Keratinocyte (primary cell): Measurements from ENCODE around the gene LHPP. TPM values are rescaled to one million over a fixed set of nuclear protein-coding genes. Genes with fewer than 3 reads are reported as not detected.

ENCODE experiments used
- DNase-seq: peaks from one replicate; pipeline ENCODE4 v3.0.0-alpha.2; 2011; ENCODE audit warnings: low read depth, missing footprints, low spot score
- FAIRE-seq: peaks from 2 replicates; lab custom pipeline; 2011; peaks lifted over from hg19 to GRCh38; lab: Jason Lieb, UNC
- H2AFZ ChIP-seq: 2 replicates; pipeline ENCODE4 v1.6.0; 2012; ENCODE audit warnings: low read length, control low read depth, inconsistent platforms; ENCODE audit not compliant: control insufficient read depth
- H3K27ac ChIP-seq: 2 replicates; pipeline ENCODE4 v1.5.1; 2011; ENCODE audit warnings: low read length; ENCODE audit not compliant: control insufficient read depth, insufficient read depth
- H3K27me3 ChIP-seq: 3 replicates; pipeline ENCODE4 v1.6.0; 2011; ENCODE audit warnings: low read length; ENCODE audit not compliant: control insufficient read depth, insufficient read depth; ENCODE audit errors: extremely low read depth
- H3K36me3 ChIP-seq, 2 experiments: 2 replicates in 1 of 2; 3 replicates in 1 of 2; pipeline ENCODE4 v1.5.1; 2011; ENCODE audit warnings: low read length in 2 of 2, mild to moderate bottlenecking in 1 of 2; ENCODE audit not compliant: control insufficient read depth in 2 of 2, insufficient read depth in 2 of 2; ENCODE audit errors: extremely low read depth in 1 of 2
- H3K4me1 ChIP-seq: 3 replicates; pipeline ENCODE4 v1.5.1; 2011; ENCODE audit warnings: low read length; ENCODE audit not compliant: control insufficient read depth, insufficient read depth; ENCODE audit errors: extremely low read depth
- H3K4me2 ChIP-seq: 3 replicates; pipeline ENCODE4 v1.6.0; 2011; ENCODE audit warnings: low read depth, low read length; ENCODE audit not compliant: control insufficient read depth, insufficient read depth; ENCODE audit errors: extremely low read depth
- H3K4me3 ChIP-seq, 3 experiments: fragments of 200-600 bp in 1 of 3; sonication (generic) in 1 of 3; 2 replicates in 2 of 3; 3 replicates in 1 of 3; pipeline ENCODE4 v1.5.1; 2011 to 2016; ENCODE audit warnings: low read length in 3 of 3, mild to moderate bottlenecking in 3 of 3, control low read depth in 2 of 3, inconsistent platforms in 1 of 3, low read depth in 1 of 3, mixed read lengths in 1 of 3, mixed run types in 1 of 3, moderate library complexity in 1 of 3; ENCODE audit not compliant: control insufficient read depth in 2 of 3, insufficient read depth in 2 of 3; ENCODE audit errors: extremely low read depth in 1 of 3
- H3K79me2 ChIP-seq: 2 replicates; pipeline ENCODE4 v1.6.0; 2012; ENCODE audit warnings: low read length; ENCODE audit not compliant: control insufficient read depth, insufficient read depth
- H3K9ac ChIP-seq: 3 replicates; pipeline ENCODE4 v1.6.0; 2011; ENCODE audit warnings: low read length; ENCODE audit not compliant: control insufficient read depth, insufficient read depth; ENCODE audit errors: extremely low read depth
- H3K9me1 ChIP-seq: 3 replicates; pipeline ENCODE4 v1.6.0; 2011; ENCODE audit warnings: low read length; ENCODE audit not compliant: control insufficient read depth, insufficient read depth; ENCODE audit errors: extremely low read depth
- H3K9me3 ChIP-seq: 2 replicates; pipeline ENCODE4 v1.5.1; 2012; ENCODE audit warnings: low read depth, low read length; ENCODE audit not compliant: control insufficient read depth
- H4K20me1 ChIP-seq: 3 replicates; pipeline ENCODE4 v1.6.0; 2011; ENCODE audit warnings: low read length; ENCODE audit not compliant: control insufficient read depth, insufficient read depth; ENCODE audit errors: extremely low read depth
- EZH2 ChIP-seq: IDR thresholded peaks from one replicate; pipeline ENCODE4 v1.6.1; 2012; ENCODE audit warnings: inconsistent platforms, mild to moderate bottlenecking, low read length, moderate library complexity
- dilution Hi-C: fragments of 300-500 bp; cut with MboI; formaldehyde crosslinking; loops from one replicate; pipeline ENCODE4 v1.7.0; 2020; ENCODE audit warnings: low sequenced_read_pairs; ENCODE audit not compliant: extremely low pct_ligation_motif_present
- polyA plus RNA-seq, 5 experiments: library from polyadenylated mRNA; depleted of rRNA in 3 of 5; stranded (reverse) in 3 of 5; stranded (forward) in 1 of 5; unstranded in 1 of 5; fragments of >200 nt; gene quantifications; 1 replicate in 1 of 5; 2 replicates in 3 of 5; 3 replicates in 1 of 5; pipeline versions ENCODE4 v1.2.1 to v1.2.3, GENCODE V29; 2011 to 2012; ENCODE audit warnings: missing spikeins in 2 of 5, low read depth in 1 of 5, low replicate concordance in 1 of 5
- TF ChIP-seq, protein P1 (sequence below), 3 experiments: IDR thresholded peaks in 1 of 3; conservative IDR thresholded peaks in 1 of 3; optimal IDR thresholded peaks in 1 of 3; 2 replicates in 2 of 3; 3 replicates in 1 of 3; pipeline versions ENCODE3 to v1.5.1; 2011; ENCODE audit warnings: low read length in 3 of 3, mild to moderate bottlenecking in 3 of 3, moderate library complexity in 2 of 3, control low read depth in 1 of 3, inconsistent platforms in 1 of 3; ENCODE audit not compliant: insufficient read depth in 2 of 3; ENCODE audit errors: extremely low read depth in 1 of 3

Gene LHPP
- polyA plus RNA-seq, 1 donor (not counting 4 experiments of a cell fraction or from before 2014, with no cell fraction given) = 13.1 TPM

DNA sequence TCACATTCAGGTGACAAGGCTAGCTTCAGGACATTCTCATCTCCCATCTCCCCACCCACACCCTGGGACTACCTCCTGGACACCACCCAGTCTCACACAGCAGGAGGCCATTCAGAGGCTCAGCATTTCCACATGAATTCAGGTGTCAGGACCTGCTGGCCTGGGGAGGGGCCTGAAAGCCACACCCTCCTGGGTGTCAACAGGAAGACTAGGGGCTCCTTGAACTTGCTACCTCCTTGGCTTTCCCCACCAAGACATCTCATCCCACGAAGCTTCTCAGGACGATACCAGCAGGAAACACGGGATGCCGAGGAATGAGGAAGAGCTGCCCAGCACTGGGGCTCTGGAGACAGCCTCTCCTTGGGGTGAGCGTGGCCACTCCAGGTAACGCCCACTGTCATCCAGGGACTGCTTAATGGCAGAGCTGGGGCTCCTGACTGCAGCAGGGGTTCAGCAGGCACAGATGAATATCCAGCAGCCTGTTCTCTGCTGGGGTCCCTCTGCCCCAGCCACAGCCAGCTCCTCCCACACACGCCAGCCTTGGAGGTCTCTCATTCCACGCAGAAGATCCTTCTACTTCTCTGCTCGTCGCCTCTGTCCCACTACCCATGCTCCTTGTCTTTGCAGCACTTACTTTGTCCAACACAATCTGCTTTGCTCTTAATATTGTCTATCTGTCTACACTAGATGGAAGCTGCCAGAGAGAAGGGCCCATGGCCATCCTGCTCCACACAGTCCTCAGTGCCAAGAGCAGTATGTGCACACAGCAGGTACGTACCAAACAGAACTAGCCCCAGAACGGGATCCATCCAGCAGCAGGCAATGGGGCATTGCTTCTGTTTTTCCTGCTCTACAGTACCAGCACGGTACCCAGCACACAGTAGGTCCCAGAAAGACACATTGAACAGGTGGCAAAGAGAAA lies 193.8 kb downstream of the LHPP start:
- Histone ChIP-seq H3K4me3 (peak overlapping the region in 1 of 3 experiments; percentile 9), H3K36me3 (peaks cover 2 to 7% of the 10 kb centered on the region in 2 experiments), H3K4me2 (peak overlapping the region; percentile 72), H3K4me1 (peaks cover 27% of the 10 kb centered on the region), H3K9me3 (no peaks in the 10 kb centered on the region), H3K9me1 (no peaks in the 10 kb centered on the region), H3K9ac (peak overlapping the region; percentile 77), H3K27ac (peak overlapping the region; percentile 89), H4K20me1 (no peaks in the 10 kb centered on the region), H2AFZ (no peak overlapping the region), H3K27me3 (no peaks in the 10 kb centered on the region), H3K79me2 (peaks cover 15% of the 10 kb centered on the region)
- TF ChIP-seq, protein P1, sequence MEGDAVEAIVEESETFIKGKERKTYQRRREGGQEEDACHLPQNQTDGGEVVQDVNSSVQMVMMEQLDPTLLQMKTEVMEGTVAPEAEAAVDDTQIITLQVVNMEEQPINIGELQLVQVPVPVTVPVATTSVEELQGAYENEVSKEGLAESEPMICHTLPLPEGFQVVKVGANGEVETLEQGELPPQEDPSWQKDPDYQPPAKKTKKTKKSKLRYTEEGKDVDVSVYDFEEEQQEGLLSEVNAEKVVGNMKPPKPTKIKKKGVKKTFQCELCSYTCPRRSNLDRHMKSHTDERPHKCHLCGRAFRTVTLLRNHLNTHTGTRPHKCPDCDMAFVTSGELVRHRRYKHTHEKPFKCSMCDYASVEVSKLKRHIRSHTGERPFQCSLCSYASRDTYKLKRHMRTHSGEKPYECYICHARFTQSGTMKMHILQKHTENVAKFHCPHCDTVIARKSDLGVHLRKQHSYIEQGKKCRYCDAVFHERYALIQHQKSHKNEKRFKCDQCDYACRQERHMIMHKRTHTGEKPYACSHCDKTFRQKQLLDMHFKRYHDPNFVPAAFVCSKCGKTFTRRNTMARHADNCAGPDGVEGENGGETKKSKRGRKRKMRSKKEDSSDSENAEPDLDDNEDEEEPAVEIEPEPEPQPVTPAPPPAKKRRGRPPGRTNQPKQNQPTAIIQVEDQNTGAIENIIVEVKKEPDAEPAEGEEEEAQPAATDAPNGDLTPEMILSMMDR (optimal IDR thresholded peaks at IDR 0.05 in 1 of 3, IDR thresholded peaks at IDR 0.05 in 1 of 3, conservative IDR thresholded peaks at IDR 0.05 in 1 of 3; ENCODE audit: extremely low read depth in 1 of 3, insufficient read depth in 2 of 3, low read length in 3 of 3) = no peak
- no peak for TF ChIP-seq EZH2
- dilution Hi-C loops = no loop called here
- no peak for DNase-seq
- no peak for FAIRE-seq

DNA sequence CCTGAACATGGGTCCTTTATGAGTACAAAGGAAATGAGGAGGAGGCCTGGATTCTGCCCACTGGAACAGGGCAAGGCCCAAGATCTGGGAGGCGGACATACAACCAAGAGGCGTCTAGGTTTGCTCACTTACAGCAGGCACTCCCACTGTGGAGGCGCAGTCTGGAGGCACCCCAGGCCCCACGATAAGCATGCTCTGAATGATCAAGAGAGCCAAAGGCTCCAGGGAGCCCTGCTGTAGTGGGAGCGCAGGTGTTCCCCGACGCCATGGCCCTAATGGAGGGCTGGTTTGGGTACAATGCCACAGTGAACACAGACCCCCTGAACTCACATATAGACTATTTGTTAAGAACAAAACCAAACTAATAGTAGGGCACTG lies 194.5 kb downstream of the LHPP start:
- no peaks in the 10 kb centered on the region for H3K9me3 ChIP-seq
- TF ChIP-seq EZH2 = no peak
- TF ChIP-seq, protein P1 (optimal IDR thresholded peaks at IDR 0.05 in 1 of 3, IDR thresholded peaks at IDR 0.05 in 1 of 3, conservative IDR thresholded peaks at IDR 0.05 in 1 of 3; ENCODE audit: extremely low read depth in 1 of 3, insufficient read depth in 2 of 3, low read length in 3 of 3) = no peak
- no peak overlapping the region for H3K4me3 ChIP-seq
- no peak overlapping the region for H3K4me2 ChIP-seq
- H3K27ac ChIP-seq = no peak overlapping the region
- dilution Hi-C loops = no loop called here
- H3K27me3 ChIP-seq = no peaks in the 10 kb centered on the region
- no peak overlapping the region for H2AFZ ChIP-seq
- H3K79me2 ChIP-seq = peaks cover 13% of the 10 kb centered on the region
- no peak overlapping the region for H3K9ac ChIP-seq
- no peaks in the 10 kb centered on the region for H3K9me1 ChIP-seq
- H3K36me3 ChIP-seq = peaks cover 2 to 7% of the 10 kb centered on the region in 2 experiments
- H4K20me1 ChIP-seq = no peaks in the 10 kb centered on the region
- FAIRE-seq = no peak
- no peak for DNase-seq
- H3K4me1 ChIP-seq = peaks cover 27% of the 10 kb centered on the region
